ENCODE data around the gene OR10K2. TPM values are rescaled to one million over a fixed set of nuclear protein-coding genes. Genes with fewer than 3 reads are reported as not detected.
"Not testable (repeated sequence)": the region's sequence is repeated elsewhere in the genome, so short reads cannot be mapped to it uniquely, and the experiment has no call there.

OR10K2 gene
- total RNA-seq: not detected
- long read RNA-seq, donor 1: 0 reads
- long read RNA-seq, donor 2: 0 reads

- intact Hi-C loops (cut with DNase I): no loop called here
These were observed at the start of gene OR10K2 for GRCh38 chr1:158426137-158426536. Gene OR10K2, minus strand, starts transcription at chr1:158426237. Its CDS starts 5,371 bp downstream, at chr1:158420866.

DNA sequence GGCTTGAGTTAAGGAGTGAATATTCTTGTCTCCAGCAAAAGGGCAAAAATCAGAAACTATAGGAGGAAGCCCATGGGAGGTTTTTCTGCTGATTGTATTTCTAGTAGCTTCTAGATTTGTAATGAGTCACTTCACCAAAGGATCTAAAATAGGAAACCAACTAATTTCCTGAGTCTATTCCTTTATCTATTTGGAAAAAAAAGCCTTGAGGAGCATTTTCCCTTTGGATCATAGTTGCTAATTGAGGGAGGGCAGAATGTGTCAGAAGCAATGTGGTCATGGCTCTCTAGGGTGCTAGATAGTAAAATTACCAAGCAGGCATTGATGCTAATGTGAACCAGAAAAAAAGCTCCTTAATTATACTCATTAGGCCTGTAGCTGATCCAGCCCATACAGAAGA lies 45.9 kb upstream of the OR10K2 start, which contains the start of gene OR10R2:
TSS of gene OR10R2 (plus strand) at position 301 of the 400 bp plus-strand sequence. CDS start 106 bp downstream, outside the sequence.
- intact Hi-C loops (cut with DNase I): no loop called here

More at GRCh38 chr1:158426137-158426536, at the start of gene OR10K2:
- no peak for DNase-seq (ENCODE audit: low spot score)

DNA sequence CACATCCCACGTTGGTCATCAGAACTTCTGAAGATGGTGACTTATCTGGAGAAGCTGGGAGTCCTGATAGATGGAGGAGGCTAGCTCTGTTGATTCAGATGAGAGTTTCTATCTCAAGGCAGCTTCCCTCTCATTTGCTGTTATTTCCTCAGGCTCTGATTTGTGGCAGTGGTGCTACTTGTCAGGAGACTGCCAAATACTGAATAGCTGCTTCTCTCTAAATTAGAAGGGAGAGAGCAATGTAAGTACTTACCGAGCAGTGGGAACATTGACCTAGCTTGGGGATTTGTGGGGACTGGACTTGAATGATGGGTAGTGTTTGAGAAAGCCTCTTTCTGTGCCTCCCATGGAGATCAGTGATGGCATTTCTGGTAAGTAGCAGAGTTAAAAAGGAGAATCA lies 35.5 kb upstream of the OR10K2 start, which contains the start of gene OR10K1:
TSS of gene OR10K1 (plus strand) at position 301 of the 400 bp plus-strand sequence. CDS start 3,728 bp downstream, outside the sequence.
- DNase-seq (ENCODE audit: low spot score): no peak
- intact Hi-C loops (cut with DNase I): no loop called here

More for the DNA sequence above, 45.9 kb upstream of the OR10K2 start, which contains the start of gene OR10R2:
- no peak for DNase-seq (ENCODE audit: low spot score)

DNA sequence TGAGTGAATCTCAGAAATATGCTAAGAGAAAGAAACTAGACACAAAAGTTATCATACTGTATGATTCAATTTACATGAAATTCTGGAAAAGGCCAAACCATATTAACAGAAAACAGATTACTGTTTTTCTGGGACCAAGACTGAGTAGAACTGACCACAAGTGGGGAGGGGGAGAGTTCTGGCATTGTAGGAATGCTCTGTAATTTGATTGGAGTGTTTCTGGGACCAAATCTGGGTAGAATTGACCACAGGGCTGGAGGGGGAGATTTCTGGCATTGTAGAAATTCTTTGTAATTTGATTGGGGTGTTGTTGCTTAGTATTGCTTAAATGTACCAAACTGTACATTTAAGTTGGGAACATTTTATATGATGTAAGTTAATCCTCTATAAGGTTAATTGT lies 32.2 kb upstream of the OR10K2 start:
- intact Hi-C loops (cut with DNase I): no loop called here
- DNase-seq (ENCODE audit: low spot score): no peak

GRCh38 chr1:158457246-158457645 lies 31.2 kb upstream of the OR10K2 start:
- intact Hi-C loops (cut with DNase I): no loop called here
- no peak for DNase-seq (ENCODE audit: low spot score)

DNA sequence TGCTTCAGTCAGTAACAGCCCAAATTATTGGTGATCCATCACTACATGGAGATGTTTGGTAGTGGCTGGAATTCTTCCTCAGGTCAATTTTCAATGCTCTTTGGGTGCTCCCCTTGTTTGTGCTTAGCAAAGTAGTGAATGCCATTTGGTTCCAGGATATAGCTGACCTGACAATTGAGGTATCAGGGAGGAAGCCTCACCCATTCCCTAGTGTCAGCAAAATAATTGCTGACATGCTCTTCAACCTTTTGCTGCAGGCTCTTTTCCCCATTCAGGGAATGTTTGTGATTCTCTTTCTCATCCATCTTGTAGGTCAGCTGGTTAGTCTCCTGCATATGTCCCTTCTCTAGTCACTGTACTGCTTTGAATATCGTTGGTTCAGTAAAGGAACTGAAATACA lies 28.5 kb upstream of the OR10K2 start:
- intact Hi-C loops (cut with DNase I): no loop called here
- DNase-seq (ENCODE audit: low spot score): no peak

- intact Hi-C loops (cut with DNase I): no loop called here
- DNase-seq (ENCODE audit: low spot score): no peak
These were observed 19.3 kb upstream of the OR10K2 start for GRCh38 chr1:158445376-158445775.

DNA sequence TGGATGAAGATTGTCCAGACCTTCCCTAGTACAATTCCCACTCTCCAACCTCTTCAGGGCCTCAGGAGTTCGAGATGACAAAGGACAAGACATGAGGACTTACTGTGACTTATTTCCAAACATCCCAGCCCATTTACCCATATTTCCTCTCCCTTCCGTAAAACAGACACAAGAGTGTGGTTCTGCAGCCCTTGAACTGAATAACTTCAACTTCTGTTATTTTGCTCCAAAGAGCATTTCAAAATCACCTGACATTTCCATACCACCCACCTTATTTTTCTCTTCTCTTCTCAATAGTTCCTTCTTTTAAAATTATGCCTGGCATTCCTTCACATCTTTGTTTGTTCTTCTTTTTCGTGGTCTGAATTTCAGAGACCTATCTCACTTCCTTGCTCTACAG lies 8.7 kb upstream of the OR10K2 start:
- no peak for DNase-seq (ENCODE audit: low spot score)
- intact Hi-C loops (cut with DNase I): no loop called here

DNA sequence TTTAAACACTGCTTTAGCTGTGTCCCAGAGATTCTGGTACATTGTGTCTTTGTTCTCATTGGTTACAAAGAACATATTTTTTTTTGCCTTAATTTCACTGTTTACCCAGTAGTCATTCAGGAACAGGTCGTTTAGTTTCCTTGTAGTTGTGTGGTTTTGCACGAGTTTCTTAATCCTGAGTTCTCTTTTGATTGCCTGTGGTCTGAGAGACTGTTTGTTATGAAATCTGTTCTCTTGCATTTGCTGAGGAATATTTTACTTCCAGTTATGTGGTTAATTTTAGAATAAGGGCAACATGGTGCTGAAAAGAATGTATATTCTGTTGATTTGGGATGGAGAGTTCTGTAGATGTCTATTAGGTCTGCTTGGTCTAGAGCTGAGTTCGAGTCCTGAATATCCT lies 4.1 kb upstream of the OR10K2 start:
- intact Hi-C loops (cut with DNase I); DNase-seq (ENCODE audit: low spot score): not testable (repeated sequence)

DNA sequence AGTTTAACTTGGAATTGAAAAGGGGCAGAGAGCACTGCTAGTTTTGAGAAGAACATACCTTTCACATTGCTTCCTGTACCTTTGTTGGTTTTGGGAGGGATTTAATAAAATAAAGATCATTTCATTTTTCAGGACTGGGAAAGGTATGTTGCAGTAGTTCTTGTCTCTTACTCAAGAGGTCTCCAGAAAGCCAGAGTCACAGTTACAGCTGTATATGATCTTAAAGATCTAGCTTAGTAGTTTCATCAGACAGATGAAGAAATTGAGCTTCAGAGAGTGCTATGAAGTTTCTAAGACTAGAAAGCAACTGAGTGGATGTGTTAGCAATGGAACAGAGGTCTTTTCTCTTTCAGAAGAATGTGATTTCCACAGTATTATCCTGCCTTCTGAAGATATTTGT lies 1.0 kb downstream of the OR10K2 start:
- intact Hi-C loops (cut with DNase I): no loop called here
- no peak for DNase-seq (ENCODE audit: low spot score)

- no peak for DNase-seq (ENCODE audit: low spot score)
- intact Hi-C loops (cut with DNase I): no loop called here
These were observed 3.8 kb downstream of the OR10K2 start for GRCh38 chr1:158422212-158422611.

DNA sequence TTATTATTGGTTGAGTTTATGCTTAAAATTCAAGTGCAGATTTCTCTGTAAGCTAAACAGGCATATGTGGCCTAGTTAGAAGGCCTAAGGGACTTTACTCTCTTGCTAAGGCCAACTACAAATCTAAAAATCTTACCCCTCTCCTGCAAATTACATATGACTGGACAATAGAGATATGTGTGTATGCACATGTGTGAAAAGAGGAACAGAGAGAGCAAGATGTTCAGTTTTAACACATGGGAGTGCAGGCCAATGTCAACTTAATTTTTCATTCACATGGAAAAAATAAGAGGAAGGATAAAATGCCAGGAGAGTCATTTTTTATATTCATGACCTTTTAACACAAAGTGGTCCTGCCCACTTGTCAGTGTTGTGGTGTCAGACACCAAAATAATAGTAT lies 8.5 kb downstream of the OR10K2 start:
- intact Hi-C loops (cut with DNase I): no loop called here

GRCh38 chr1:158414651-158415345 lies 11.2 kb downstream of the OR10K2 start:
- no peak for DNase-seq (ENCODE audit: low spot score)
- intact Hi-C loops (cut with DNase I): no loop called here

More for the DNA sequence above, 8.5 kb downstream of the OR10K2 start:
- no peak for DNase-seq (ENCODE audit: low spot score)

- intact Hi-C loops (cut with DNase I): no loop called here
- no peak for DNase-seq (ENCODE audit: low spot score)
These were observed 18.9 kb downstream of the OR10K2 start for GRCh38 chr1:158407092-158407491.

DNA sequence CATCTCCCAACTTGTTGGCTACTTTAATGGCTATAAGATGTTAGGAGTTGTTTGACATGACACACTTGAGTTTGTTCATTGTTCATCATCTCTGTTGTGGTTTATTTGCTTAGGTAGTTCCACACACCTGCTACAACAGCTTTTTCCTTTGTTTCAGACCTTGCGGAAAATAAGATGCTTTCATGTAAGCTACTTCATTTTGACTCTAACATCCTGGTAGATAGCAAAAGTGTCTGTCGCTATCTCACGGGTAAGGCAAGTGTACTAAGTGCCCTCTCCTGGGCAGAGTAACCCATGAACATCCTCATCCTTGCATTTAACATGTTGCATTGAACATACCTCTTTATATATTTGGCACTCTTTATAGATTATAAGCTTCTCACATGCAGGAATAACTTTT lies 25.2 kb downstream of the OR10K2 start:
- intact Hi-C loops (cut with DNase I): no loop called here
- DNase-seq (ENCODE audit: low spot score): no peak

DNA sequence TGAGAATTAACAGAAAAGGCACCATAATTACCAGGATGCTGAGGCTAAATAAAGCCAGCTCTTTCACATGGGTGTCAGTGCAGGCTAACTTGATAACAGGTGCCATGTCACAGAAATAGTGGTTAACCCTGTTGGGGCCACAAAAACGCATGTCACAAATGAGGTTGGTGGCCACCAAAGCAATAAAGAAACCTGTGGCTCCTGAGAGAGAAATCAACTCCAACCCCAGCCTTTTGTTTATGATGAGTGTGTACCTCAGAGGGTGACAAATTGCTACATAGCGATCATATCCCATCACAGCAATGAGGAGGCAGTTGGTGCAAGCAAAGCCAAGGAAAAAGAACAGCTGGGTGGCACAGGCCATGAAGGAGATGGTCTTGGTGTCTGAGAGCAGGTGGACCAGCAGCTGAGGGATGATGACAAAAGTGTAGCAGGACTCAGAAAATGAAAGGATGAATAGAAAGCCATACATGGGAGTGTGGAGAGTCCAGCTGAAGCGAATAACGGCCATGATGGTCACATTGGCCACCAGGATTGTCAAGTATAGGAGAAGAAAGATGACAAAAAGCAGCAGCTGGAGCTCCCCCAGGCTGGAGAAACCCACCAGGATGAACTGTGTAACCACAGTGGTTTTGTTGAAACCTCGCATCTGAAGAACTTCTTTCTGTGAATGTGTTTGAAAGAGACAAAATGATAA lies 27.1 kb downstream of the OR10K2 start, which contains the start of gene OR10T2:
TSS of gene OR10T2 (minus strand) at position 649 of the 697 bp plus-strand sequence. CDS start at position 649, 0 bp downstream.
- no peak for DNase-seq (ENCODE audit: low spot score)
- intact Hi-C loops (cut with DNase I): no loop called here

- DNase-seq (ENCODE audit: low spot score): no peak
- intact Hi-C loops (cut with DNase I): no loop called here
These were observed 29.4 kb downstream of the OR10K2 start for GRCh38 chr1:158396646-158397045.

GRCh38 chr1:158393476-158393875 lies 32.6 kb downstream of the OR10K2 start:
- intact Hi-C loops (cut with DNase I): loop anchor here in 1 of 2 donors (5.0 kb wide), 1 partner anchor 581 kb away; no protein-coding TSS in a partner anchor
- no peak for DNase-seq (ENCODE audit: low spot score)

DNA sequence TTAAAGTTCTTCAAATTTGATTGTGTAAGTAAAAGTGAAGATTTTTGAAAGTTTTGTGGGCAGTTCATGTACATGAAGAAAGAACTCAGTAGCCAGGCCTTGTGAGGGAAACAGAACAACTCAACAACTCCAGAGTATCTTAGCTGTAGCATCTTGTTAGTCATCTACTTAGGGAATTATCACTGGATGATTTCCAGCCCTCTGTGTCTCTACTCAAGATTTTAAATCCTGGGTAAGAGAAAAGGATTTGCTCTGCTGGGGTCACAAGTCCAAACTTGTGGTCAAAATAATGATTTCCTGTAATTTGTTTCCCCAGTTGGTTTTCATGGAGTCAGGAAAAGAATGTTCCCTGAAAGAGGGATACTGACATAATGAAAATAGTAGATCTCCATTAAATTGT lies 34.9 kb downstream of the OR10K2 start:
- DNase-seq (ENCODE audit: low spot score): no peak
- intact Hi-C loops (cut with DNase I): loop anchor here in 1 of 2 donors (5.0 kb wide), 1 partner anchor 579 kb away; no protein-coding TSS in a partner anchor

- intact Hi-C loops (cut with DNase I): loop anchor here in 1 of 2 donors (5.0 kb wide), 1 partner anchor 578 kb away; no protein-coding TSS in a partner anchor
- DNase-seq (ENCODE audit: low spot score): no peak
These were observed 35.7 kb downstream of the OR10K2 start for GRCh38 chr1:158390331-158390730.
